IgD-negative memory B cell (primary cell): Measurements from ENCODE around the gene ODF4. TPM values are rescaled to one million over a fixed set of nuclear protein-coding genes. Genes with fewer than 3 reads are reported as not detected.
"Not testable (repeated sequence)": the region's sequence is repeated elsewhere in the genome, so short reads cannot be mapped to it uniquely, and the experiment has no call there.

ENCODE experiments used
- H3K27ac Mint-ChIP-seq, 3 donors: one replicate each; pipeline ENCODE4 v1.8.0; 2020 to 2022; ENCODE audit warnings: mild to moderate bottlenecking in 3 of 3, mixed read lengths in 3 of 3, moderate library complexity in 1 of 3
- H3K27me3 Mint-ChIP-seq: one replicate; pipeline ENCODE4 v1.8.0; 2021; ENCODE audit warnings: mixed read lengths
- H3K36me3 Mint-ChIP-seq: one replicate; pipeline ENCODE4 v1.8.0; 2020; ENCODE audit warnings: mild to moderate bottlenecking, mixed read lengths
- H3K4me1 Mint-ChIP-seq, 3 donors: one replicate each; pipeline ENCODE4 v1.8.0; 2020 to 2022; ENCODE audit warnings: mixed read lengths in 3 of 3, mild to moderate bottlenecking in 1 of 3
- H3K4me3 Mint-ChIP-seq, 4 donors: one replicate each; pipeline ENCODE4 v1.8.0; 2020 to 2022; ENCODE audit warnings: mild to moderate bottlenecking in 4 of 4, mixed read lengths in 4 of 4, moderate library complexity in 3 of 4
- H3K9me3 Mint-ChIP-seq, 3 donors: one replicate each; pipeline ENCODE4 v1.8.0; 2020 to 2021; ENCODE audit warnings: mixed read lengths in 3 of 3, mild to moderate bottlenecking in 1 of 3
- polyA plus RNA-seq: library from polyadenylated mRNA; unstranded; fragments of 300-500 nt; fragmentation: Illumina TruSeq; gene quantifications from one replicate; pipeline ENCODE4 v1.2.3, GENCODE V29; 2021

The ODF4 gene
- polyA plus RNA-seq, 1 donor from 2014 or later: not detected

- H3K4me3 Mint-ChIP-seq: no peak overlapping the region
- H3K36me3 Mint-ChIP-seq: no peaks in the 10 kb centered on the region
- peak overlapping the region in 1 of 3 donors; percentile 39 for H3K27ac Mint-ChIP-seq
- peaks cover 14% of the 10 kb centered on the region for H3K27me3 Mint-ChIP-seq
- no peaks in the 10 kb centered on the region for H3K4me1 Mint-ChIP-seq
- peaks cover 0 to 2% (median 0%) of the 10 kb centered on the region in 3 donors for H3K9me3 Mint-ChIP-seq
These were observed 5.5 kb downstream of the ODF4 start for GRCh38 chr17:8345052-8345690.

GRCh38 chr17:8345951-8346665, 6.5 kb downstream of the ODF4 start:
- H3K9me3 Mint-ChIP-seq: peaks cover 0 to 2% (median 0%) of the 10 kb centered on the region in 3 donors
- no peak overlapping the region for H3K4me3 Mint-ChIP-seq
- peak overlapping the region in 1 of 3 donors; percentile 36 for H3K27ac Mint-ChIP-seq
- H3K4me1 Mint-ChIP-seq: no peaks in the 10 kb centered on the region
- H3K27me3 Mint-ChIP-seq: peaks cover 17% of the 10 kb centered on the region
- no peaks in the 10 kb centered on the region for H3K36me3 Mint-ChIP-seq

- H3K9me3 Mint-ChIP-seq, H3K27ac Mint-ChIP-seq, H3K4me3 Mint-ChIP-seq, H3K4me1 Mint-ChIP-seq, H3K36me3 Mint-ChIP-seq: not testable (repeated sequence)
- peaks cover 17% of the 10 kb centered on the region for H3K27me3 Mint-ChIP-seq
These were observed 7.4 kb downstream of the ODF4 start for GRCh38 chr17:8347001-8347400.

- Mint-ChIP-seq H3K36me3 (no peaks in the 10 kb centered on the region), H3K27me3 (peaks cover 17% of the 10 kb centered on the region), H3K4me1 (no peaks in the 10 kb centered on the region), H3K4me3 (no peak overlapping the region), H3K9me3 (peaks cover 0 to 2% (median 0%) of the 10 kb centered on the region in 3 donors), H3K27ac (no peak overlapping the region)
These were observed 10.7 kb downstream of the ODF4 start for GRCh38 chr17:8350339-8350738.

- no peaks in the 10 kb centered on the region for H3K9me3 Mint-ChIP-seq
- H3K27me3 Mint-ChIP-seq: peaks cover 3% of the 10 kb centered on the region
- no peak overlapping the region for H3K4me3 Mint-ChIP-seq
- H3K27ac Mint-ChIP-seq: no peak overlapping the region
- no peaks in the 10 kb centered on the region for H3K4me1 Mint-ChIP-seq
- H3K36me3 Mint-ChIP-seq: peaks cover 2% of the 10 kb centered on the region
These were observed 14.1 kb downstream of the ODF4 start for GRCh38 chr17:8353736-8354135.

- H3K4me1 Mint-ChIP-seq: no peaks in the 10 kb centered on the region
These were observed 14.6 kb downstream of the ODF4 start for GRCh38 chr17:8354236-8354635.

GRCh38 chr17:8357910-8358309, 18.3 kb downstream of the ODF4 start:
- no peak overlapping the region for H3K27ac Mint-ChIP-seq
- H3K36me3 Mint-ChIP-seq: peaks cover 5% of the 10 kb centered on the region
- no peaks in the 10 kb centered on the region for H3K4me1 Mint-ChIP-seq
- H3K9me3 Mint-ChIP-seq: no peaks in the 10 kb centered on the region
- H3K27me3 Mint-ChIP-seq: no peaks in the 10 kb centered on the region
- H3K4me3 Mint-ChIP-seq: no peak overlapping the region

More at GRCh38 chr17:8354236-8354635, 14.6 kb downstream of the ODF4 start:
- H3K9me3 Mint-ChIP-seq: no peaks in the 10 kb centered on the region
- H3K36me3 Mint-ChIP-seq: peaks cover 3% of the 10 kb centered on the region
- no peak overlapping the region for H3K27ac Mint-ChIP-seq
- H3K27me3 Mint-ChIP-seq: peaks cover 3% of the 10 kb centered on the region
- H3K4me3 Mint-ChIP-seq: no peak overlapping the region

- H3K4me3 Mint-ChIP-seq: no peak overlapping the region
These were observed 20.1 kb downstream of the ODF4 start for GRCh38 chr17:8359769-8360168.

GRCh38 chr17:8360260-8360659, 20.6 kb downstream of the ODF4 start:
- H3K9me3 Mint-ChIP-seq: no peaks in the 10 kb centered on the region
- H3K27me3 Mint-ChIP-seq: no peaks in the 10 kb centered on the region
- H3K4me3 Mint-ChIP-seq: no peak overlapping the region
- no peak overlapping the region for H3K27ac Mint-ChIP-seq
- peaks cover 7% of the 10 kb centered on the region for H3K36me3 Mint-ChIP-seq
- no peaks in the 10 kb centered on the region for H3K4me1 Mint-ChIP-seq

More at GRCh38 chr17:8359769-8360168, 20.1 kb downstream of the ODF4 start:
- peaks cover 7% of the 10 kb centered on the region for H3K36me3 Mint-ChIP-seq
- H3K9me3 Mint-ChIP-seq: no peaks in the 10 kb centered on the region
- no peaks in the 10 kb centered on the region for H3K4me1 Mint-ChIP-seq
- no peaks in the 10 kb centered on the region for H3K27me3 Mint-ChIP-seq
- H3K27ac Mint-ChIP-seq: no peak overlapping the region

- Mint-ChIP-seq H3K4me1 (no peaks in the 10 kb centered on the region), H3K27me3 (no peaks in the 10 kb centered on the region), H3K4me3 (no peak overlapping the region), H3K27ac (no peak overlapping the region), H3K9me3 (no peaks in the 10 kb centered on the region), H3K36me3 (peaks cover 7% of the 10 kb centered on the region)
These were observed 21.1 kb downstream of the ODF4 start for GRCh38 chr17:8360751-8361150.

GRCh38 chr17:8362651-8363332, 23.2 kb downstream of the ODF4 start:
- Mint-ChIP-seq H3K9me3 (no peaks in the 10 kb centered on the region), H3K27ac (no peak overlapping the region), H3K4me1 (no peaks in the 10 kb centered on the region), H3K27me3 (no peaks in the 10 kb centered on the region), H3K36me3 (peaks cover 7% of the 10 kb centered on the region), H3K4me3 (no peak overlapping the region)

- Mint-ChIP-seq H3K9me3 (no peaks in the 10 kb centered on the region), H3K4me1 (peaks cover 4 to 6% (median 5%) of the 10 kb centered on the region in 3 donors), H3K36me3 (peaks cover 9% of the 10 kb centered on the region), H3K4me3 (peak overlapping the region in 1 of 4 donors; percentile 6), H3K27ac (no peak overlapping the region), H3K27me3 (no peaks in the 10 kb centered on the region)
These were observed 25.5 kb downstream of the ODF4 start for GRCh38 chr17:8365143-8365542.

- Mint-ChIP-seq H3K27me3 (no peaks in the 10 kb centered on the region), H3K36me3 (peaks cover 6% of the 10 kb centered on the region), H3K4me1 (peaks cover 6 to 9% (median 8%) of the 10 kb centered on the region in 3 donors), H3K4me3 (no peak overlapping the region), H3K27ac (no peak overlapping the region), H3K9me3 (no peaks in the 10 kb centered on the region)
These were observed 26.6 kb downstream of the ODF4 start for GRCh38 chr17:8366231-8366630.

GRCh38 chr17:8368193-8368592, 28.6 kb downstream of the ODF4 start:
- Mint-ChIP-seq H3K27ac (no peak overlapping the region), H3K4me3 (no peak overlapping the region), H3K9me3 (no peaks in the 10 kb centered on the region), H3K36me3 (peaks cover 6% of the 10 kb centered on the region), H3K4me1 (peaks cover 6 to 10% (median 8%) of the 10 kb centered on the region in 3 donors), H3K27me3 (no peaks in the 10 kb centered on the region)

GRCh38 chr17:8369944-8370343, 30.3 kb downstream of the ODF4 start:
- H3K4me1 Mint-ChIP-seq: peaks cover 6 to 10% (median 8%) of the 10 kb centered on the region in 3 donors
- peak overlapping the region in 1 of 4 donors; percentile 12 for H3K4me3 Mint-ChIP-seq
- no peak overlapping the region for H3K27ac Mint-ChIP-seq
- peaks cover 5% of the 10 kb centered on the region for H3K36me3 Mint-ChIP-seq
- no peaks in the 10 kb centered on the region for H3K27me3 Mint-ChIP-seq
- no peaks in the 10 kb centered on the region for H3K9me3 Mint-ChIP-seq
